ENCODE data around the gene LYZL1. TPM values are rescaled to one million over a fixed set of nuclear protein-coding genes. Genes with fewer than 3 reads are reported as not detected.
A peak's percentile ranks its signal among the peaks of the same experiment; 100 is the strongest.

Gene LYZL1
- total and polyA plus RNA-seq, 9 of the 15 experiments (the other 6 are each of a cell fraction or from before 2014, with no cell fraction given) = not detected

DNA sequence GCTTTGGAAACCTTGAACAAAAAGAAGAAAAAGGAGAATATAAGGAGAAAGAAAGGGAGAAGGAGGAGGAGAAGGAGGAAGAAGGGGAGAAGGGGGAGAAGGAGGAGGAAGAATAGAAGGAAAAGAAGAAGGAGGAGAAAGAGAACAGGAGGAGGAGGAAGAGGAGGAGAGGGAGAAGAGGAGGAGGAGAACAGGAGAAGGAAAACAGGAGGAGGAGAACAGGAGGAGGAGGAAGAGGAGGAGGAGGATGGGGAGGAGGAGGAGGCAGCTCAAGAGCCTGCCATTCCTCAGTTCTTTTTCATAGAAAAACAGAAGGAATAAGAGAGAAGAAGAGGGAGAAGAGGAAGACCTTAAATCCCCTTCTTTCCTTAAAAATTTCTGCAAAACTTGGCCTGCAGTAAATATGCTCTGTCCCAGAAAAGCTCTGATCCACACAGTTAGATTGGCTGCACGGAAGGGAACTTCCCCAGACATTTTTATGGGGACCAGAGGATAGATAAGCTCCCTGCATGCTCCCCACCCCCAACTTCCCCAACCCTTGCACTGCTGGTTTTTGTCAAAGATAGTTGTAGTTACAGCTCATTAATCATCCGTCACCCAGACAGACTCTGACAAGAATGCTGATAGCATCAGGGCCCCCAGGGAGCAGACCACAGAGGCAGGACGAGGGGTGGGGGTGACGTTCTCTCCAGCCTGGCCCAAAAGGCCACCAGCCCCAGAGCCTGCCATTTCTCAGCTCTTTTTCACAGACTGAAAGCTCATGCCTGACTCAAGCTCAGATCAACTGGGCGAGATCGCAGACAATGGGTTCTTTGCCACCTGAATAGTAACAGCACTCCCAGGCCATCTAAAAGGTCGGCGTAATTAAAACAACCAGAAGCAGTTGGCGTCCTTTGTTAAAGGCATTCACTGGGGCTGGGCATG, 34.5 kb upstream of the LYZL1 start (continued):
- TF ChIP-seq REST (IDR thresholded peaks at IDR 0.05; ENCODE audit: borderline replicate concordance) = peak; percentile 11; the same call in 1 of the 2 replicates
- TF ChIP-seq REST (CRISPR knock-in tag; IDR thresholded peaks at IDR 0.05; ENCODE audit: low read depth) = no peak
- peak; percentile 93 for TF ChIP-seq PBX2 (CRISPR knock-in tag; IDR thresholded peaks at IDR 0.05; ENCODE audit: low read depth)
- TF ChIP-seq PBX2 (tag; conservative IDR thresholded peaks at IDR 0.05; ENCODE audit: low read depth) = peak; percentile 98
- no peak for TF ChIP-seq HNRNPUL1 (IDR thresholded peaks at IDR 0.05; ENCODE audit: low read length)
- TF ChIP-seq, protein P1, sequence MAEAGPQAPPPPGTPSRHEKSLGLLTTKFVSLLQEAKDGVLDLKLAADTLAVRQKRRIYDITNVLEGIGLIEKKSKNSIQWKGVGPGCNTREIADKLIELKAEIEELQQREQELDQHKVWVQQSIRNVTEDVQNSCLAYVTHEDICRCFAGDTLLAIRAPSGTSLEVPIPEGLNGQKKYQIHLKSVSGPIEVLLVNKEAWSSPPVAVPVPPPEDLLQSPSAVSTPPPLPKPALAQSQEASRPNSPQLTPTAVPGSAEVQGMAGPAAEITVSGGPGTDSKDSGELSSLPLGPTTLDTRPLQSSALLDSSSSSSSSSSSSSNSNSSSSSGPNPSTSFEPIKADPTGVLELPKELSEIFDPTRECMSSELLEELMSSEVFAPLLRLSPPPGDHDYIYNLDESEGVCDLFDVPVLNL (CRISPR knock-in tag; IDR thresholded peaks at IDR 0.05; ENCODE audit: low read depth) = no peak
- 0 out of 2 replicates have a peak, but pooled peaks have one; percentile 55 for TF ChIP-seq PYGO2 (tag; IDR thresholded peaks at IDR 0.05)
- TF ChIP-seq, protein P2, sequence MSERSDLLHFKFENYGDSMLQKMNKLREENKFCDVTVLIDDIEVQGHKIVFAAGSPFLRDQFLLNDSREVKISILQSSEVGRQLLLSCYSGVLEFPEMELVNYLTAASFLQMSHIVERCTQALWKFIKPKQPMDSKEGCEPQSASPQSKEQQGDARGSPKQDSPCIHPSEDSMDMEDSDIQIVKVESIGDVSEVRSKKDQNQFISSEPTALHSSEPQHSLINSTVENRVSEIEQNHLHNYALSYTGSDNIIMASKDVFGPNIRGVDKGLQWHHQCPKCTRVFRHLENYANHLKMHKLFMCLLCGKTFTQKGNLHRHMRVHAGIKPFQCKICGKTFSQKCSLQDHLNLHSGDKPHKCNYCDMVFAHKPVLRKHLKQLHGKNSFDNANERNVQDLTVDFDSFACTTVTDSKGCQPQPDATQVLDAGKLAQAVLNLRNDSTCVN (CRISPR knock-in tag; IDR thresholded peaks at IDR 0.05) = peak; percentile 76; the same call in 1 of the 2 replicates
- no peak for TF ChIP-seq E2F3 (CRISPR knock-in tag; IDR thresholded peaks at IDR 0.05)
- no peak for TF ChIP-seq CCAR2 (IDR thresholded peaks at IDR 0.05; ENCODE audit: low read depth, low read length)
- no peak; the same call in 1 of the 2 replicates for TF ChIP-seq MEF2D (tag; conservative IDR thresholded peaks at IDR 0.05; ENCODE audit: low read depth)
- peak; percentile 60; the same call in 1 of the 2 replicates for TF ChIP-seq KLF16 (IDR thresholded peaks at IDR 0.05)
